ENCODE measurements around the gene OR2C3.
"Not testable (repeated sequence)": the region's sequence is repeated elsewhere in the genome, so short reads cannot be mapped to it uniquely, and the experiment has no call there.

- not testable (repeated sequence) for TF ChIP-seq CTCF, EP300 (IDR thresholded peaks at IDR 0.05)
Observed at GRCh38 chr1:247521886-247522285, 14.4 kb downstream of the OR2C3 start.

Data from esophagus muscularis mucosa (tissue), 3 donors.